Limb (tissue), 2 donors: ENCODE results near the gene AGAP1.

ENCODE experiments used
- DNase-seq, 2 donors: peaks; one replicate each; pipeline ENCODE4 v3.0.0-alpha.2; 2016; ENCODE audit errors: extremely low spot score in 2 of 2

AGAP1 gene

DNA sequence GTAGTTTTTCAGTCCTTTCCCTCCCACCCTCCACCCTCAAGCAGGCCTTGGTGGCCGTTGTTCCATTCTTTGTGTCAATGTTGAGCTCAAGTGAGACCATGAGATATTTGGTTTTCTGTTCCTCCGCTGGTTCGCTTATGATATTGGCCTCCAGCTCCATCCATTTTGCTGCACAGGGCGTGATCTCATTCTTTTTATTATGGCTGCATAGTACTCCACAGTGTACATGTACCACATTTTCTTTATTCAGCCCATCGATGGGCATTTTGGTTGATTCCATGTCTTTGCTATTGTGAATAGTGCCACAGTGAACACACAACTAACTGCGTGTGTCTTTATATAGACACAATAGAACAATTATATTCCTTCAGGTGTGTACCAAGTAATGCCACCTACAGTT is 14.1 kb downstream of the AGAP1 start:
- DNase-seq = no peak

GRCh38 chr2:235508371-235509160 is 14.7 kb downstream of the AGAP1 start:
- no peak for DNase-seq

GRCh38 chr2:235510318-235510717 is 16.5 kb downstream of the AGAP1 start:
- no peak for DNase-seq

DNA sequence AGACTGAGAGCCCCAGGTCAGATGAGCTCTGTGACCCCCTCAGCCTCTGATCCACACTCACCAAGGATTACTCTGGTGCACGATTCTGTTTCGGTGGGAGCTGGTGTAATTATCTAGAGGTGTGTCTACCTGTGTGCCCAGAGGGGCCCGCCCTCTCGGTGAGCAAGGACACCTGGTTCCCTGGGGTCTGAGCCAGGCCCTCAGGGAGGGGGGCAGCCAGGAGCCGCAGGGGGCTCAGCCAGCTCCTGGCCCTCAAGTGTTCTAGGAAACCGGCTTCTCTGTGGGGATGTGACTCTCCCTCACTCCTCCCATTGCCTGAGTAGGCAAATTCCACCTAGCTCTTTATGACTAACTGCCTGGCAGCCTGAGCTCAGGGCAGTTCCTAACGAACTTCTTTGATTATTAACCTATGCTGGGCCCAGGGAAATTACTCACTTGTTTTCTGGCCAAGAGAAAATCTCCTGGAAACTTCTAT is 17.4 kb downstream of the AGAP1 start:
- DNase-seq = no peak

- no peak for DNase-seq
Measured at GRCh38 chr2:235511751-235512698, 18.2 kb downstream of the AGAP1 start.

- no peak for DNase-seq
Measured at GRCh38 chr2:235512699-235513053, 18.8 kb downstream of the AGAP1 start.

GRCh38 chr2:235513984-235514626 is 20.3 kb downstream of the AGAP1 start:
- DNase-seq = no peak

- no peak for DNase-seq
Measured at GRCh38 chr2:235514627-235515363, 21.0 kb downstream of the AGAP1 start.

GRCh38 chr2:235515364-235515742 is 21.5 kb downstream of the AGAP1 start:
- DNase-seq = no peak

DNA sequence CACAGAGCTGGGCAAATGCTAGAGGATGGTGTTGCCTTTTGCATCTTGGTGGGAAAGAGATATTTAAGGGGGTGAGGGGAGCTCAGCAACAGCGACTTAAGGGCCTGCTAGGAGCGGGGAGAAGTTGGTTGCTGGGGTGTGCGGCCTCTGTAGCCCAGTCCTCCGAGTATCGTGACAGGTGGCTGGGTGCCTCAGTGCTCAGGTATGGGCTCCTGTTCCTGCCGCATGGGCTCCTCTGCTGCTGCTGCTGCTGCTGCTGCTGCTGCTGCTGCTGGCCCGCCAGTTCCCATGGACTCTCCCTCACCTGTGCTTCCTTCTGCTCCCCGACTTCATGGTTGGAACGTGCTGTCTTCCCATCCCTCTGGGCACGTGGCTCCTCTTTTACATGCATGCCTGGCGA is 22.0 kb downstream of the AGAP1 start:
- no peak for DNase-seq

DNA sequence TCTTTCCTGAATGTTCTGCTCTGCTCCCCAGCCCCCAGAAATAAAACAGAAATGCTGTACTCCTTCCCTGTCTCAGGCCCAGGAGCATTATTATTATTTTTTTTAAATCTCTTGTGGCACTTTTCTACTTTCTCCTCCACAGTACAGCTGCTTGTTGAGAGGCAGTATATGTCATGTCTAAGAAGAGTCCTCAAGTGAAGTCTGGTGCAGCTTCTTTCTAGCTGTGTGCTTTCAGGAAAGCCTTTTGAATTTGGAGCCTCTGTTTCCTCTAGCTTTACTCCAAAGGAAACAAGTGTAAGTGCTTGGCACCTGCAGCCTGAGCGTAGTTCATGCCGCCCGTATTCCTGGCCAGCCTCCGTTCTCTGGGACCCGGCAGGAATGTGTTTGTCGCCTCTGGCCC is 22.4 kb downstream of the AGAP1 start:
- DNase-seq = no peak

DNA sequence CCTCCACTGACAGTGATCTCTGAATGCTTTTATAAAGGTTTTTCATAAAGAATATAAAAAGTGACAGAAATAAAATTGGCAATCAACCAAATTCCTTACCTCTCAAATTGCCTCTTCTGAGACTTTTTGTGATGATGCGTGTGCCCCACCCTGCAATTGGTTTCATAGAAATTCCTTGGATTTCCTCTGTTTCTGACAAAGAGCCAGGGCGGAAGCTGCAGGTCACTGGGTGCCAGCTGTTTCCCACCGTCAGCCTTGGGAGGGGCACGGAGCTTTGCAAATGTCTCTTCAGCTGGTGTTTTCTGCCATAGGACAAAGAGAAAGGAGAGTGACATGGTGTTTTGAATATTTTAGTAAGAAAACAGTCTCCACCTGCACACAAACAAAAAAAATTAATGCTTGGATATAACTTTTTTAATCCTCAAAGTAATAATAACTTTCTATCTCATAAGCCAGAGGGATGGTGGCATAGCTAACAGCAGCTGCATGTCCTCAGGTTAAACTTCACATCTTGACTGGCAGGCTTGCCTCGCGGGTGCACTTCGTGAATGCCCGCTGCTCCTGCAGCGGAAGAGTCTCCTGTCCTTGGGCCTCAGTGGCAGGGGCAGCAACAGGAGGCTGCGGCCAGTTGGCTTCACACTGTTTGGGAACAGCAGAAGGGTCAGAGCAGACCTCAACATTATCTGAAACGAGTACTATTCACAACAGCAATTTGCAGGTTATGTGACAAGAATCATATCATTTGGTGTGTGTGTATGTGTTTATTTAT is 24.7 kb downstream of the AGAP1 start:
- DNase-seq = no peak

DNA sequence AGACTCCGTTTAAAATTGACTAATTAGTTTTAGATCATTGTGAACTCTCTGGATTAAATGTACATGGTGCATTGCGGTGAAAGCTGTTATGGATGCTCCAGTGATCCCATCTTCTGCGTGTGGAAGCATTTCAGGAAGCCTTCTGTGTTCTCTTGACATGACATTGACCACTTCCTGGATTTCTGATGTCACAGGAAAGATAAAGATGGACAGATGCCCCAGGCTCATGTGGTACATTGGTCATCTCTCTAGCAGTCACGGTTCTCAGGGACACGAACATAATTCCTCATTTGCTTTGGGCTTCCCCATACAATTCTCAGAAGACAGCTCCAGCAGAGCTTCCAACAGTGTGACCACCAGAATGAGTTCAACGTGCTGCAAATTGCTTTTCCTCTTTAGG is 26.9 kb downstream of the AGAP1 start:
- DNase-seq = no peak

DNA sequence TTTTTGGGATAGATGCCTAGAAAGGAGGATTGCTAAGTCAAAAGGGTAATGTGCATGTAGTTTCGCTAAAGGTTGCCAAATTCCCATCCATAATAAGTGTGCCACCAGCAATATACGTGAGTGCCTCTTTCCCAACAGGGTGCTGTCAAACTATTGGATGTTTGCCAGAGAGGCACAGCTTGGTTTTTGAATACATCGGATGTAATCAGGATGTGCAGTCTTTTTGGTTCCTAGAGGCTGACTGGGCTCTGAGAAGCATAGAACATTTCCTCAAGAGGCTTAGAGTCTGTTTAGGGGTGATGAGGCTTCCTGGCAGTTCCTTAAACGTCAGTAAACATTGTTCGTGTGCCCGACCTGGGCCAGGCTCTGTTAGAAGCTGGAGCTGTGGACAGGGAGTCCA is 28.0 kb downstream of the AGAP1 start:
- no peak for DNase-seq

DNA sequence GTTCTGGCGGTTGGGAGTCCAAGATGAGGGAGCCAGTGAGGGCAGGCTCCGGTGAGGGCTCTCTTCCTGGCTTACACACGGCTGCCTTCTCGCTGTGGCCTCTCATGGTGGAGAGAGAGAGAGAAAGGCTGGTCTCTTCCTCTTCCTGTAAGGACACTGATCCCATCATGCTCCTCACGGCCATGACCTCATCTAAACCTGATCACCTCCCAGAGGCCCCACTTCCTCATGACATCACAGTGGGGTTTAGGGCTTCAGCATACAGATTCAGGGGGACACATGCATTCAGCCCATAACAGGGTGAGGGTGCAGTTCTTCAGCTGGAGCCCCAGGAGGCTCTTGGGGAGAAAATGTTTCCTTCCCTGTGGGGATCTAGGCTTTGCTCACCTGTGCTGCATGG is 29.2 kb downstream of the AGAP1 start:
- DNase-seq = no peak

DNA sequence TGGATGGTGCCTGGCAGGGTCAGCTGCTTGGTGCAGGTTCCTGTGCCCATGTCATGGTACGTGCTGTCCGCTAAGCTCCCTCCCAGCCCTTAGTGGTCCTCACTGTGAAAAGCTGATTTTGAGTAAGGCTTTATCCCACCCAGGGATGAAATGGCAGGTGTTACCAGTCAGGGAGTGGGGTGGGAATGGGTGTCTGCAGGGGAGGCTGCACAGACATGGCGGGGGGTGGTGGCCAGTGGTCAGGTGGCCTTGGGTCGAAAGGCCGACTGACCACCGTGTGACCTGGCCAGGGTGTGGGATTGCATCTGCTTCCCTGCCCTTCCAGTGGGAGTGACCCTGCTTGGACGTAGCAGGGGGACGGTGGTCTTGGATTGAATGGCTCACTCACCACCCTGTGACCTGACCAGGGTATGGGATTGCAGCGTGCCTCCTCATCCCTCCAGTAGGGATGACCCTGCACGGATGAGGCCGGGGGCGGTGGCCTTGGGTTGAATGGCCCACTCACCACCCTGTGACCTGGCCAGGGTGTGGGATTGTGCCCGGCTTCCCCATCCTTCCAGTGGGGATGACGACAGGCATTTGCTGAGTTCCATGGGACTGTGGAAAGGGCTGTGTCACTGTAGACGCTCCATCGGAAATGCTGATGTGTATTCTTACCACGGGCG is 29.8 kb downstream of the AGAP1 start:
- no peak for DNase-seq

DNA sequence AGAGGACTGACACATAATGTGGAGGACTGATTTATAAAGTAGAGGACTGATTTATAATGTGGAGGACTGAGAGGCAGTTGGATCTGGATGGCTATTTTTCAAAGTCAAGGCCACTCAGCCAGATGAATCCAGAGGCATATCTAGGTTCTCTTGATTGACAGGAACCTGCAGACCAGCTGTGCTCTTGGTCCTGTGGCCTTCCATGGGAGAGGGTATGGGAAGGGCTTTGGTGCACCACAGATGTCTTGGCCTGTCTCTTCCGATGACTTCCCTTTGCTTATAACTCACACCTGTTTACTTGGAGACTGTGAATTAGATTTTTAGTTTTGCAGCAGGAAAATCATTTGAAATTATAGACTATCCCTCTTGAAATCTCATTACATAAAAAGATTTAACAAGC is 32.3 kb downstream of the AGAP1 start:
- no peak for DNase-seq

- DNase-seq = no peak
Measured at GRCh38 chr2:235527806-235528469, 34.1 kb downstream of the AGAP1 start.

GRCh38 chr2:235529621-235530020 is 35.8 kb downstream of the AGAP1 start:
- no peak for DNase-seq

- no peak for DNase-seq
Measured at GRCh38 chr2:235530735-235531134, 36.9 kb downstream of the AGAP1 start.
